Neural cell (in vitro differentiated cells): Measurements from ENCODE around the gene TBC1D8B. TPM values are rescaled to one million over a fixed set of nuclear protein-coding genes. Genes with fewer than 3 reads are reported as not detected.
A peak's percentile ranks its signal among the peaks of the same experiment; 100 is the strongest.
"Not testable (repeated sequence)": the region's sequence is repeated elsewhere in the genome, so short reads cannot be mapped to it uniquely, and the experiment has no call there.

ENCODE experiments used
- H2AFZ ChIP-seq: fragments of 200-600, 300-800 bp; sonication (generic), shearing (Covaris generic); 2 replicates; pipeline ENCODE4 v1.6.0; 2014; ENCODE audit warnings: low read depth, mild to moderate bottlenecking, antibody characterized with exemption, low read length, moderate library complexity
- H3F3A ChIP-seq: fragments of 200-600 bp; shearing (Covaris generic); 2 replicates; pipeline ENCODE4 v1.6.1; 2016; ENCODE audit warnings: mild to moderate bottlenecking, moderate library complexity, mixed read lengths, antibody characterized with exemption, low read length; ENCODE audit not compliant: insufficient read depth, poor library complexity, severe bottlenecking
- H3K27ac ChIP-seq: fragments of 200-600, 300-800 bp; sonication (generic), shearing (Covaris generic); 2 replicates; pipeline ENCODE4 v1.5.1; 2014; ENCODE audit warnings: mild to moderate bottlenecking, low read length, moderate library complexity
- H3K27me3 ChIP-seq: fragments of 300-800, 200-600 bp; sonication (generic), shearing (Covaris generic); 2 replicates; pipeline ENCODE4 v1.6.0; 2014; ENCODE audit warnings: mild to moderate bottlenecking, low read depth, low read length, moderate library complexity; ENCODE audit not compliant: insufficient read depth
- H3K36me3 ChIP-seq: fragments of 300-800, 200-600 bp; sonication (generic), shearing (Covaris generic); 2 replicates; pipeline ENCODE4 v1.5.1; 2014; ENCODE audit warnings: mild to moderate bottlenecking, antibody characterized with exemption, low read length, moderate library complexity; ENCODE audit not compliant: insufficient read depth
- H3K4me2 ChIP-seq: fragments of 300-800, 200-600 bp; sonication (generic), shearing (Covaris generic); 2 replicates; pipeline ENCODE4 v1.6.0; 2014; ENCODE audit warnings: mild to moderate bottlenecking, low read length
- H3K4me3 ChIP-seq: fragments of 300-800, 200-600 bp; sonication (generic), shearing (Covaris generic); 2 replicates; pipeline ENCODE4 v1.5.1; 2014; ENCODE audit warnings: mild to moderate bottlenecking, low read length, moderate library complexity
- H3K79me2 ChIP-seq: fragments of 200-600 bp; shearing (Covaris generic); replicated peaks from 2 replicates; pipeline ENCODE4 v1.6.0; 2014; ENCODE audit warnings: mild to moderate bottlenecking, low read length, moderate library complexity; ENCODE audit not compliant: insufficient read depth
- H3K9ac ChIP-seq: fragments of 300-800, 200-600 bp; sonication (generic), shearing (Covaris generic); 2 replicates; pipeline ENCODE4 v1.6.1; 2016; ENCODE audit warnings: mild to moderate bottlenecking, low read length, mixed read lengths
- H3K9me2 ChIP-seq: fragments of 200-600 bp; shearing (Covaris generic); 2 replicates; pipeline ENCODE4 v1.6.1; 2016; ENCODE audit warnings: mild to moderate bottlenecking, low read length, mixed read lengths; ENCODE audit not compliant: insufficient read depth
- H3K9me3 ChIP-seq: fragments of 200-600, 300-800 bp; sonication (generic), shearing (Covaris generic); 2 replicates; pipeline ENCODE4 v1.6.1; 2016; ENCODE audit warnings: mild to moderate bottlenecking, mixed run types, low read length, moderate library complexity, mixed read lengths
- H4K20me1 ChIP-seq: fragments of 200-600 bp; shearing (Covaris generic); 2 replicates; pipeline ENCODE4 v1.6.1; 2016; ENCODE audit warnings: mild to moderate bottlenecking, mixed run types; ENCODE audit not compliant: insufficient read depth
- EP300 ChIP-seq: fragments of 450-650 bp; conservative IDR thresholded peaks from 2 replicates; pipeline ENCODE4 v1.6.1; 2014; ENCODE audit warnings: antibody characterized with exemption, mild to moderate bottlenecking, moderate library complexity; ENCODE audit not compliant: poor library complexity, severe bottlenecking
- EZH2 ChIP-seq: fragments of 200-600, 300-800 bp; shearing (Covaris generic), sonication (generic); IDR thresholded peaks from 2 replicates; pipeline ENCODE4 v1.6.1; 2014; ENCODE audit warnings: antibody characterized with exemption, low read length, borderline replicate concordance, mild to moderate bottlenecking; ENCODE audit not compliant: insufficient read depth, poor library complexity, severe bottlenecking
- MXI1 ChIP-seq: fragments of 450-650 bp; conservative IDR thresholded peaks from 2 replicates; pipeline ENCODE4 v1.6.1; 2014; ENCODE audit warnings: antibody characterized with exemption, mild to moderate bottlenecking; ENCODE audit not compliant: poor library complexity, severe bottlenecking
- POLR2AphosphoS5 ChIP-seq: IDR thresholded peaks from 2 replicates; pipeline ENCODE4 v1.6.1; 2012
- RAD21 ChIP-seq: fragments of 450-650 bp; conservative IDR thresholded peaks from 2 replicates; pipeline ENCODE4 v1.6.1; 2014; ENCODE audit warnings: antibody characterized with exemption, mild to moderate bottlenecking, moderate library complexity
- SMC3 ChIP-seq: fragments of 450-650 bp; conservative IDR thresholded peaks from 2 replicates; pipeline ENCODE4 v1.6.1; 2014; ENCODE audit warnings: antibody characterized with exemption, mild to moderate bottlenecking, moderate library complexity; ENCODE audit not compliant: poor library complexity
- TAF1 ChIP-seq: IDR thresholded peaks from 2 replicates; pipeline ENCODE4 v1.6.1; 2012; ENCODE audit warnings: low read depth
- polyA plus RNA-seq: library from polyadenylated mRNA; depleted of rRNA; stranded (reverse); fragments of >200 nt; gene quantifications from 2 replicates; pipeline ENCODE4 v1.2.3, GENCODE V29; 2014
- TF ChIP-seq, protein P1 (sequence below): IDR thresholded peaks from 2 replicates; pipeline ENCODE4 v1.6.1; 2012; ENCODE audit warnings: borderline replicate concordance
- TF ChIP-seq, protein P2 (sequence below): fragments of 450-650 bp; IDR thresholded peaks from 2 replicates; pipeline ENCODE4 v1.5.1; 2014; ENCODE audit warnings: antibody characterized with exemption, mild to moderate bottlenecking, moderate library complexity; ENCODE audit not compliant: poor library complexity, severe bottlenecking

The TBC1D8B gene
- polyA plus RNA-seq, 1 donor from 2014 or later, result 0.14 TPM

DNA sequence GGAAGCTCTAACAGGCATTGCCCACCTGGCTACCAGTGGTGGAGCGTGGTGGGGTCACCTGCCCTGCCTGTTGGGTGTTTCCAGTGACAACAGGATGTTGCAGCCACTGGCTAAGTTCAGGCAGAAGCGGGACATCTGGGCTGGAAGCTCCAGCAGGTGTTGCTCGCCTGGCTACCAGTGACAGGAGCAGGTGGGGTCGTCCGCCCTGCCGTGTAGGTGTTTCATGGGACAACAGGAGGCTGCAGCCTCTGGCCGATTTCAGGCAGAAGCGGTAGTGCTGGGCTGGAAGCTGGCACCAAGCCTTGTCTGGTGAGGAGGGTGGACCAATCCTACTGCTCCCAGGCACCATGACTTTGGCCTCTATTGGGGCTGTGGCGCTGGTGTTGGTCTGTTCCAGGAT is 61.2 kb downstream of the TBC1D8B start:
- Histone ChIP-seq H4K20me1 (no peaks in the 10 kb centered on the region), H3K4me3 (no peak overlapping the region), H3K27me3 (no peaks in the 10 kb centered on the region), H3F3A (no peaks in the 10 kb centered on the region), H2AFZ (no peak overlapping the region), H3K9ac (no peak overlapping the region), H3K79me2 (no peaks in the 10 kb centered on the region), H3K4me2 (no peak overlapping the region), H3K27ac (no peak overlapping the region), H3K9me3 (no peaks in the 10 kb centered on the region), H3K36me3 (no peaks in the 10 kb centered on the region), H3K9me2 (no peaks in the 10 kb centered on the region)
- TF ChIP-seq, protein P1, sequence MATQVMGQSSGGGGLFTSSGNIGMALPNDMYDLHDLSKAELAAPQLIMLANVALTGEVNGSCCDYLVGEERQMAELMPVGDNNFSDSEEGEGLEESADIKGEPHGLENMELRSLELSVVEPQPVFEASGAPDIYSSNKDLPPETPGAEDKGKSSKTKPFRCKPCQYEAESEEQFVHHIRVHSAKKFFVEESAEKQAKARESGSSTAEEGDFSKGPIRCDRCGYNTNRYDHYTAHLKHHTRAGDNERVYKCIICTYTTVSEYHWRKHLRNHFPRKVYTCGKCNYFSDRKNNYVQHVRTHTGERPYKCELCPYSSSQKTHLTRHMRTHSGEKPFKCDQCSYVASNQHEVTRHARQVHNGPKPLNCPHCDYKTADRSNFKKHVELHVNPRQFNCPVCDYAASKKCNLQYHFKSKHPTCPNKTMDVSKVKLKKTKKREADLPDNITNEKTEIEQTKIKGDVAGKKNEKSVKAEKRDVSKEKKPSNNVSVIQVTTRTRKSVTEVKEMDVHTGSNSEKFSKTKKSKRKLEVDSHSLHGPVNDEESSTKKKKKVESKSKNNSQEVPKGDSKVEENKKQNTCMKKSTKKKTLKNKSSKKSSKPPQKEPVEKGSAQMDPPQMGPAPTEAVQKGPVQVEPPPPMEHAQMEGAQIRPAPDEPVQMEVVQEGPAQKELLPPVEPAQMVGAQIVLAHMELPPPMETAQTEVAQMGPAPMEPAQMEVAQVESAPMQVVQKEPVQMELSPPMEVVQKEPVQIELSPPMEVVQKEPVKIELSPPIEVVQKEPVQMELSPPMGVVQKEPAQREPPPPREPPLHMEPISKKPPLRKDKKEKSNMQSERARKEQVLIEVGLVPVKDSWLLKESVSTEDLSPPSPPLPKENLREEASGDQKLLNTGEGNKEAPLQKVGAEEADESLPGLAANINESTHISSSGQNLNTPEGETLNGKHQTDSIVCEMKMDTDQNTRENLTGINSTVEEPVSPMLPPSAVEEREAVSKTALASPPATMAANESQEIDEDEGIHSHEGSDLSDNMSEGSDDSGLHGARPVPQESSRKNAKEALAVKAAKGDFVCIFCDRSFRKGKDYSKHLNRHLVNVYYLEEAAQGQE, result no peak
- TF ChIP-seq SMC3, result no peak
- TF ChIP-seq POLR2AphosphoS5, result no peak
- TF ChIP-seq MXI1, result no peak
- no peak for TF ChIP-seq EP300
- TF ChIP-seq RAD21, result no peak
- TF ChIP-seq EZH2, result no peak
- TF ChIP-seq TAF1, result no peak
- TF ChIP-seq, protein P2, sequence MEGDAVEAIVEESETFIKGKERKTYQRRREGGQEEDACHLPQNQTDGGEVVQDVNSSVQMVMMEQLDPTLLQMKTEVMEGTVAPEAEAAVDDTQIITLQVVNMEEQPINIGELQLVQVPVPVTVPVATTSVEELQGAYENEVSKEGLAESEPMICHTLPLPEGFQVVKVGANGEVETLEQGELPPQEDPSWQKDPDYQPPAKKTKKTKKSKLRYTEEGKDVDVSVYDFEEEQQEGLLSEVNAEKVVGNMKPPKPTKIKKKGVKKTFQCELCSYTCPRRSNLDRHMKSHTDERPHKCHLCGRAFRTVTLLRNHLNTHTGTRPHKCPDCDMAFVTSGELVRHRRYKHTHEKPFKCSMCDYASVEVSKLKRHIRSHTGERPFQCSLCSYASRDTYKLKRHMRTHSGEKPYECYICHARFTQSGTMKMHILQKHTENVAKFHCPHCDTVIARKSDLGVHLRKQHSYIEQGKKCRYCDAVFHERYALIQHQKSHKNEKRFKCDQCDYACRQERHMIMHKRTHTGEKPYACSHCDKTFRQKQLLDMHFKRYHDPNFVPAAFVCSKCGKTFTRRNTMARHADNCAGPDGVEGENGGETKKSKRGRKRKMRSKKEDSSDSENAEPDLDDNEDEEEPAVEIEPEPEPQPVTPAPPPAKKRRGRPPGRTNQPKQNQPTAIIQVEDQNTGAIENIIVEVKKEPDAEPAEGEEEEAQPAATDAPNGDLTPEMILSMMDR, result no peak

DNA sequence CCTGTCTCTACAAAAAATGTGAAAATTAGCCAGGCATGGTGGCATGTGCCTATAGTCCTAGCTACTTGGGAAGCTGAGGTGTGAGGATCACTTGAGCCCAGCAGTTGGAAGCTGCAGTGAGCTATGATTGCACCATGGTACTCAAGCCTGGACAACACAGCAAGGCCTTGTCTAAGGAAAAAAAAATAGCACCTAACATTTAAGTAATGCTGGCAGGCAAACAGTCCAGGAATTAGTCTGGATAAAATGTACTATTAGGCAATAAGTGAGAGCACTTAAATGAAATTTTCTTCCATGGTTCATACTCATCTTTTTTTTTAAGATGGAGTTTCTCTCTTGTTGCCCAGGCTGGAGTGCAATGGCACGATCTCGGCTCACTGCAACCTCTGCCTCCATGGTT is 70.3 kb downstream of the TBC1D8B start:
- H3K4me2 ChIP-seq, H3K9ac ChIP-seq, H3K27ac ChIP-seq, H2AFZ ChIP-seq, H3K79me2 ChIP-seq, H3K9me2 ChIP-seq, H3K4me3 ChIP-seq, H3K27me3 ChIP-seq, H3F3A ChIP-seq, H3K36me3 ChIP-seq, H3K9me3 ChIP-seq, H4K20me1 ChIP-seq: not testable (repeated sequence)

DNA sequence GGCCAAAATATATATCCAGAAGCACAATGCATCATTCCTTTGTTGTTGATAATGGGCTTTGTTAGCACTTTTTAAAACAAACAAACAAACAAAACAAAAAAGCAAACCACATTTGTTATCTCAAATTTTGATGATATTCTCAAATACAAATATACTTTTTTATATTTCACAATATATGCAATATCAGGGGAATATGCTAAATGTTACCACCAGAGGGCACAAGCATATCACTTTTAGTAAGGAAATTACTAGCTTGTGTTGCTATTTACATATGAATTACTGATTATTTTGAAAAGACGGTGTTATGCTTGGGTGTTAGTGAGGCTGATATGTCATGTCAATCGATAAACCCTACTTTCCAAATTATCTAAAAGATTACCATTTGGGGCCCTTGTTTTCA is 71.6 kb downstream of the TBC1D8B start:
- H3K4me2 ChIP-seq, result no peak overlapping the region
- no peaks in the 10 kb centered on the region for H3K9me2 ChIP-seq
- H3K27me3 ChIP-seq, result no peaks in the 10 kb centered on the region
- H3K4me3 ChIP-seq, result no peak overlapping the region
- no peak overlapping the region for H3K27ac ChIP-seq
- no peaks in the 10 kb centered on the region for H4K20me1 ChIP-seq
- H3K79me2 ChIP-seq, result no peaks in the 10 kb centered on the region
- H2AFZ ChIP-seq, result no peak overlapping the region
- TF ChIP-seq TAF1, result no peak
- TF ChIP-seq, protein P2, result peak; percentile 54
- peak; percentile 44 for TF ChIP-seq SMC3
- peak; percentile 55 for TF ChIP-seq RAD21
- no peaks in the 10 kb centered on the region for H3K9me3 ChIP-seq
- no peaks in the 10 kb centered on the region for H3F3A ChIP-seq
- H3K36me3 ChIP-seq, result no peaks in the 10 kb centered on the region
- H3K9ac ChIP-seq, result no peak overlapping the region
